ENCODE results near the gene TLL2.

- no peak for TF ChIP-seq TAF1 (IDR thresholded peaks at IDR 0.05; ENCODE audit: low read depth)
- TF ChIP-seq EP300 (IDR thresholded peaks at IDR 0.05; ENCODE audit: borderline replicate concordance): no peak
- no peak for TF ChIP-seq CREB1 (IDR thresholded peaks at IDR 0.05; ENCODE audit: low read depth)
- TF ChIP-seq, protein P1, sequence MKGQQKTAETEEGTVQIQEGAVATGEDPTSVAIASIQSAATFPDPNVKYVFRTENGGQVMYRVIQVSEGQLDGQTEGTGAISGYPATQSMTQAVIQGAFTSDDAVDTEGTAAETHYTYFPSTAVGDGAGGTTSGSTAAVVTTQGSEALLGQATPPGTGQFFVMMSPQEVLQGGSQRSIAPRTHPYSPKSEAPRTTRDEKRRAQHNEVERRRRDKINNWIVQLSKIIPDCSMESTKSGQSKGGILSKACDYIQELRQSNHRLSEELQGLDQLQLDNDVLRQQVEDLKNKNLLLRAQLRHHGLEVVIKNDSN (IDR thresholded peaks at IDR 0.05): no peak
- no peak for TF ChIP-seq EGR1 (IDR thresholded peaks at IDR 0.05)
- no peak for TF ChIP-seq REST (IDR thresholded peaks at IDR 0.05; ENCODE audit: low read depth)
- no peak for TF ChIP-seq RAD21 (IDR thresholded peaks at IDR 0.05; ENCODE audit: low read depth)
- TF ChIP-seq, protein P2, sequence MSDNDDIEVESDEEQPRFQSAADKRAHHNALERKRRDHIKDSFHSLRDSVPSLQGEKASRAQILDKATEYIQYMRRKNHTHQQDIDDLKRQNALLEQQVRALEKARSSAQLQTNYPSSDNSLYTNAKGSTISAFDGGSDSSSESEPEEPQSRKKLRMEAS (IDR thresholded peaks at IDR 0.05): no peak
- TF ChIP-seq YY1 (IDR thresholded peaks at IDR 0.05; ENCODE audit: low read depth): no peak
Observed at GRCh38 chr10:96341219-96342182, 172.2 kb downstream of the TLL2 start.
